Measurements from ENCODE around the gene ADO.

Gene ADO

GRCh38 chr10:62818426-62819011 lies 14.0 kb downstream of the ADO start:
- FAIRE-seq = no peak

DNA sequence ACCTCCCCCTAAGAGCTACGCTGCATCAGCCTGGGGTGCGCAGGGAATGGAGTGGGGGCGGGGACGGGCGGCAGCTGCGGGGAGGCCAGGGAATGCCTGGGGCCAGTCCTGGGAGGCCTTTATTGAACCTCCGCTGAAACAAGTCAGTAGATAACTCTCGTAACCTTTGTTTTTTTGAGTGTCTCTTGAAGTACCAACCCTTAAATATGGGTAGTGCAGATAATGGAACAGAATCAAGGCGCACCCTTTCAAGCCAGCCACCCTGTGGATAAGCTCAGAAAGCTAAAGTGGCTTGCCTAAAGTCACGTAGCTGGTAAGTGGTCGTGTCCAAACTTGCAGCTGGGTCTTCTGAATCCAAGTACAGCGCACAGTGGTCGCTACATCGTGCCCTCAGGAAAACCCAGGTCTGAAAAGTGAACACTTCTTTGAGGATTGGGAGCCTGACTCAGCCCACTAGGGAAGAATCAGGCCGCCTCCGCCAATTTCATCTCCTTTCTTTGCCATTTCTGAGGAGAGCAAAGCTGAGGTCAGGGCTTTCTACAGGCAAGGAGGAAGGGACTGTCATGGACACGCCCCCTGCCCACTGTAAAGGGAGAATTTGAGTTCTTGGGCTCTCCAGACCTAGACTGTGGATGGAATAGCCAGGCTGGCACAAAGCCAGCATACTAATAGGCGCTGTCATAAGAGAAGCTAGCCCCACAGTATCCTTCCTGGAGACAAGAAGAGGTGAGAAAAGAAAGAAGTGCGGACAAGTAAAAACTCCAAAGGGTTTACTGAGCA lies 14.8 kb downstream of the ADO start:
- no peak for FAIRE-seq

DNA sequence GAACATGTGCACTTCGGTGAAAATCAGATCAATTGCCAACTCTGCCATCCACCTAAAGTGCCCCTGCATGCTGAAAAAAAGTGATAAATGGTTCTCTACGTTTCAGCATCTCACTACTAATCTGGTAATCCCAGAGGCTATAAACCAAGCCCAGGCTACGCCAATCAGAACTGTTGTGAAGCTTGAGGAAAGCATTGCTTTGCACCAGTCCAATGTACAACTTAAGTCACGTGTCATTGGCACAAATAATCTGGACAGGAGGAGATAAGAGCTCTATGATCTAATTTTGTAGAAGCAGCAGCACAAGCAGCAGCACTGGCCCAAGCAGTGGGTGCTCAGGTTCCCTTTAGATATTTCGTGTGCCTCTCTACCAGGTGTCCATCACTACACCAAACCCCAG lies 16.1 kb downstream of the ADO start:
- no peak for FAIRE-seq

DNA sequence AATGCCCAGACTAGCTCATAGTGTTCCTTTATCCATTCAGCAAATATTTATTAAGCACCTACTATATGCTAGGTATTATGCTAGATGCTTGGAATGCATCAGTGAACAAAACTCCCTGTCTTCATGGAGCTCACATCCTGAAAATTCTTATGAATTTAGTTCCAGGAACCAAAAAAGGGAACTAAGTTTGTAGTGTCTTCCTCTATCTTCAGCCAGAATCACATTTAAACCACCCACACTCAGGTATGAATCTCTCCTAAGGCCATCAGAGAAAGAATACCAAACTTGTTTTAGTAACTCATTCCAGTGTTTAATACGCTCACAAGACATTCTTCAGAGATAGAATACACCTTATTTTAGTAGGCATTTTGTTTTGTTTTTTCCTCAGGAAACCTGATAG lies 21.8 kb downstream of the ADO start:
- no peak for FAIRE-seq

DNA sequence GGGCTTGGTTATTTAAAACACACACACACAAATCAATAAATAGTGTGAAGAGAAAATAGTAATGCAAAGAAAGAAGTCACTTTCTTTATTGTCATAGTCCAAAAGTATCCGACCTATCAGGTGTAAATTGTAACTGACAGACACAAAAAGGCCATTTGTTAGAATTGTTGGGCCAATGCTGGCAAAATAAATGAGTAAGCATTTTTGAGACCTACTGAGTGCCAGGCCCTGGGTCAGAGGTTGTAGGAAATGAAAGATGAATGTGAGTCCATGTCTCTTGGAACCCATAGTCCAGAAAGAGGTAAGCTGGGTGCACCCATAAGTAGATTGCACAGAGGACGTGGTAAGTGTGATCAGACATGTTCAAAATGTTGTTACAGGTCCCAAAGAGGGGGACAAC lies 25.1 kb downstream of the ADO start:
- no peak for FAIRE-seq

- FAIRE-seq = no peak
These were observed 26.2 kb downstream of the ADO start for GRCh38 chr10:62830679-62831078.

DNA sequence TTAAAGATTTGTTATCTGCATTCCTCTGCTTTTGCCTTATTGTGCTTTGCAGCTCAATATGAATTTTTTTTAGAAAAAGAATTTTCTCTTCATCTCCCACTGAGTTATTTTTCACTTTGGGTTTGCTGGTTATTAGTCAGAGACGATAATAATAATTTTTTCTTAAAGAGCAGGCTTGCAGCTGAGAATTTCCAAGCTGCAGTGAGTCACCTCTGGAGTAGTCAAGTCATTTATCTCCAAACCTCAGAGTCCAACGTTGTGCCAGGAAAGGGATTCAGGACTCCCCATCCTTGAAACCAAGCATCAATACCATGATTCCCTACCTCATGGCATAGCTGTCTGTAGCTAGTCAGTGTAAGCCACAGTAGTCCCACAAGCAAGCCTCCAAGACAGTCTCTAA lies 26.8 kb downstream of the ADO start:
- no peak for FAIRE-seq

DNA sequence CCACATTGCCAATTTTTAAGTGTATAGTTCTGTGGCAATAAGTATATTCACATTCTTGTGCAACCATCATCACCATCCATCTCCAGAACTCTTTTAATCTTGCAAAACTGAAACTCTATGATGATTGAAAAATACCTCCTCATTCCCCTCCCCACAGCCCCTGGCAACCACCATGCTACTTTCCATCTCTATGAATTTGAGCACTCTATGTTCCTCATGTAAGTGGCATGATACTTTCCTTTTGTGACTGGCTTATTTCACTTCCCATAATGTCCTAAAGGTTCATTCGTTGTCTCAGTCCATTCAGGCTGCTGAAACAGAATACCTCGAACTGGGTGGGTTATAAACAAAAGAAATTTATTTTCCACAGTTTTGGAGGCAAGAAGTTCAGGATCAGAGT lies 35.1 kb downstream of the ADO start:
- no peak for FAIRE-seq

GRCh38 chr10:62842983-62843382 lies 38.5 kb downstream of the ADO start:
- FAIRE-seq = no peak

DNA sequence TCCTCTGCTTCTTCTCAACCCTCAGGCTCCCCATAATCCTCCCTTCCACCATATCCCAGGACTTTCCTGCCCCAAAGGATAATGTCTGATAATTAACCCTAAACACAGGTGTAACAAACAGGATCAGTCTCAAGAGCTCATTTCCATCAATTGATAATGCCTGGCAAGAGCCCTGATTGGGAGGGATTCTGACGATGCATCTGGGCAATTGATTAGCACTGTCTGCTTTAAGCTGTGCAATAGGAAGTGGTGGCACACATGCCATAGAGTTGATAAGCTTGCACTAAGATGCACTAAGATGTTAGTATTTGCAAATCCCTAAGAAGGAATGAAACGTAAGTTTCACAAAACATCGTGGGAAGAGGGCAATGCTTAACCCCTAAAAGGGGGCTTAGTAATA lies 39.1 kb downstream of the ADO start:
- FAIRE-seq = no peak

DNA sequence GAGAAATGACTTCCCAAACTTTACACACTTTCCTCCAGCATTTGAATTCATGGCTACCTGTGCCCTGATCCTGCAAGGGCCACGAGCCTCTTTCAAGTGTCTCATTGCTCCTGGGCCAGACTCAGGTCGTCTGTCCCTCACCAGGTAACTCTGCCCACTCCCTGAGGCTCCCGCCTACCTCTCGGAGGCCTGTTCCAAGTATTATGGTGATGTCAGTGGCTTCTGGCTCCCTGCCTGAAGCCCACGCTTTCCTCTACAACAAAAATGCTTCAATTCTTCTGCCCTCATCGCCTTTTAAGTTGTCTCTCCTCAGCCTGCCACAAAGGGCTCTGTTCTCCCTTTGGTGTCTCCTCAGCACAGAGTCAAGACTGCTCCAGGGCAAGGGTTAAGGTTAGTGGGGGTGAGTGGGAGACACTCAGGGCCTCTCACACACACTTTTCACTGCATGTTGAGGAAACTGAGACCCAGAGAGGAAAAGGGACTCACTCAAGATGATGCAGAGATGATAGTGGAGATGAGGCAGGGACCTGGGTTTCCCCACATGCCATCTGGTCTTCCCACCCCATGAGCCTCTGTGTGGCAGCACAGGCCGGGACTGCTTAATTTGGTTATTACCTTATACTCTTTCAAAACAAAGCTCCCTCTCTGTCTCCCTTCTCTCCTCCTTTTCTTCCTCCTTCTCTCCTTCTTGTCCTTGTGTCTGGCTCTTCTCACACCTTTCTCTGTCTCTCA lies 39.9 kb downstream of the ADO start:
- FAIRE-seq = no peak

DNA sequence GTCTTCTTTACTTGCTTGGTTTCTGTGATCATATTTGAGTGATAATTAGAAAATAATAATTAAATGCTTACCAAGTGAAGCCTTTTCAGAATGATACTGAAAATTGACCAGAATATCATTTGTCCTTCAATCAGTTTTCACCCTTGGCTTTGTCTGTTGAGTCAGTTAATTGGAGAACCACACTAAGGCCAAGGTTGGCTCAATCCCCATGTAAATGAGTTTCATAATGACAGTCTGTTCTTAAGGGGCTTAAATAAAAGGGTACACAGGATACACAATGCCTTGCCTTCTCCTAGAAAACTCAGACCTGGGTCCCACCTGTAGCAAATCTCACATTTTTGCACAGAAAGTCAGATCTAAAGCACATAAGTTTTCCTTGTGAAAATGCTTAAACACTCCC lies 42.9 kb downstream of the ADO start:
- no peak for FAIRE-seq

DNA sequence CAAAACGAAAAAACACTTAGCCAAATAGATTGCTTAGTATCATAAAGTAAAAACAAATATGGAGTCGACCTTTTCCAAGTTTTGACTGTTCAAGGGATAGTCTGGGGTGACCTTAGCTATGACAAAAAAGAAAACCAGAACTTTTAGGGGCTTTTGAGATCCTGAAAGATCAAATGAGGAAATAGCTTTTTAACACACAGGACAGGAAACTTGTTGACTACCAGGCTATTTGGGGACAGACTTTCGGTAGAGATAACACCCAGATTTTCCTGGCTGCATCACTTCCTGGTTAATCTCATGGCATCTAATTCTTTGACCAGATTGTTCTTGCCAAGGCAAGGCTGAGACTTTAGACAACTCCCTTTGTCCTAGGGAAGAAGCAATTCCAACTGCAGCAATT lies 46.1 kb downstream of the ADO start:
- FAIRE-seq = no peak

DNA sequence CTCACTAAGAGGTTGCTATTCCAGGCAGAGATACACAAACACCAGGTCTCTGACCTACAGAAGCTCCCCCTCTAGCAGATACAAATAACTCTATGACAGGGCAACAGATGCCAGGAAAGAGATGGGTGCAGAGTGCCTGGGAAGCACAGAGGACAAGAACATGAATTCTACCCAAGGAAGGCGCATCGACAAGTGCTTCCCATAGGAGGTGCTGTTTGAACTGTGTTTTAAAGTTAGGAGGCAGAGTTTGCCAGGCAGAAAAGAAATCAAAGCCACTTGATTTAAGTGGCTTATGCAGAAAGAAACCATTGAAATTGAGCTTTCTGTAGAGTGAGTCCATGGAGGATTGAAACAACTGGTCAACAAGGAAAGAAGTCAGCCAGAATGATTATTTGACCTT lies 46.9 kb downstream of the ADO start:
- FAIRE-seq = no peak

DNA sequence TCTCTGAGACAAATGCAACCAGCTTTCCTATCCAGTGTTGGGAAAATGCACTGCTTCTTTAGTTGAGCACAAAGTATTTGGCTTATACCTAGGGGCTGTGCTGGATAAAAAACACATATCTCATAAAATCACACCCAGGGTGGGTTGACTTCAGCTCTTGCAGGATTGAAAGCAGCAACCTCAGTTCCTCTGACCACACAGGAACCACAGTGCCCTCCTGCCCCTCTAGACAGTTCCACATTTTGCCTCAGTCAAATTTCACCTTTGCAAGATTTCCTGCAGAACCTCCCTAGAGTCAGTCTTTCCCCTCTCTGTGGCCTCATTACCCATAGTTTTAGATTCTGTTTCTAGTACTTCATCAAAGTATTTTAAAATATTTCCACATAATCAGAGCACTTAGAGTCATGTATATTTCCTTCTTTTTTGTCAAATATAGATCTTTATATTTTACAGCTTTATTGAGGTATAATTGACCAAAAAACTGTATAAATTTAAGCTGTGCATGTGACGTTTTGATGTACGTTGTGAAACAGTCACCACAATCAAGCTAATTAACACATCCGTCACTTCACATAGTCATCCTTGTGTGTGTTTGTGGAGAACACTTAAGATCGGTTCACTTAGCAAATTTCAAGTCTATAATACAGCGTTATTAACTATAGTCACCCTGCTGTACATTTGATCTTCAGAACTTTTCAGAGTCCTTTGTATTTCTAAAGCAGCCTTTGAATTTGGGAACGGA lies 48.6 kb downstream of the ADO start:
- no peak for FAIRE-seq

GRCh38 chr10:62853710-62854109 lies 49.2 kb downstream of the ADO start:
- no peak for FAIRE-seq

- FAIRE-seq = no peak
These were observed 51.5 kb downstream of the ADO start for GRCh38 chr10:62856021-62856420.

Data from G401.6 (cell line).